ENCODE results near the gene ASTN2. TPM values are rescaled to one million over a fixed set of nuclear protein-coding genes. Genes with fewer than 3 reads are reported as not detected.

ASTN2 gene
- total RNA-seq, 1 experiment from 2014 or later = 4.8 TPM

DNA sequence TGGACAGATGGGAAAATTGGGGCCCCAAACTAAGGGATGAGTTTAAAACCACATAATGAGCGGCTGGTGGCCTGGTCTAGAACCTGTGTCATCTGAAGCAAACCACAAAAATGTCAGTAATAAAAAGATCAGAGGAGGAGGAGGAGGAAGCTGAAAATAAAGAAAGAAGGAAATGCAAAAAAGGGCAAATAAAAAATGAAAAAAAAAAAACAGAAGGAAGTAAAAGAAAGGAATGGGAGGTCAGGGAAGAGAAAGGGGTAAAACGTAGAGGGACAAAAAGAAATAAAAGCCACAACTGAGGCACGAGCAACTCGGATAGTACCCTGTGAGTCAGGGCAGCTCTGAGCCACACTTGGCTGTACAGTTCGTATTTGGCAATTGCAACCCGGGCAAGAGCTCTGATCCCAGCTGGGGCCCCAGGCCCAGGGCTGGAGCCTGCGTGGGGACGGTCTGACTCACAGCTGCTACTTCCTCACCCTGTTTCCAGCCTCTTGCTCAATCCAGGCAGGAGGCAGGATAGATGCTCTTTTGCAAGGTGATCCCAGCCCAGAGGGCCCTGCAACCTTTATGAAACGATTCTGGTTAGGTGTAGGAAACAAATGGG is 865.7 kb downstream of the ASTN2 start:
- H2AFZ ChIP-seq (ENCODE audit: low read depth, low read length, poor library complexity, severe bottlenecking) = no peak overlapping the region
- BruUV-seq (replicated peaks) = no TSS peak
- CTCF ChIA-PET = interaction anchor here (0.6 to 0.9 kb wide), 2 partner anchors 23 to 138 kb away, joined by 3 read pairs; partner anchors contain the start of gene TRIM32
- no peak overlapping the region for H3K9ac ChIP-seq (ENCODE audit: low read length)
- H4K20me1 ChIP-seq (ENCODE audit: insufficient read depth) = no peaks in the 10 kb centered on the region
- H3K9me2 ChIP-seq (ENCODE audit: insufficient read depth) = no peaks in the 10 kb centered on the region
- no peaks in the 10 kb centered on the region for H3K9me3 ChIP-seq (ENCODE audit: control insufficient read depth in 1 of 2, insufficient read depth in 1 of 2, low read depth in 1 of 2, low read length in 2 of 2)
- peak overlapping the region; percentile 66 for H3K4me2 ChIP-seq (ENCODE audit: low read length)
- H3K4me3 ChIP-seq (replicated peaks in 1 of 2; ENCODE audit: low read depth in 1 of 2, low read length in 2 of 2) = peak overlapping the region in 1 of 2 experiments; percentile 18; a peak in 2 of 4 replicates
- RAD21 ChIA-PET (ENCODE audit: low non-redundant PET in 1 of 2, low total read pairs in 2 of 2, uncharacterized antibody in 2 of 2, unreplicated experiment in 2 of 2) = interaction anchor here in 1 of 2 experiments (0.5 to 0.7 kb wide), 3 partner anchors 16 to 147 kb away, joined by 3 read pairs; no protein-coding TSS in a partner anchor
- H3K4me1 ChIP-seq (ENCODE audit: control insufficient read depth in 1 of 2, insufficient read depth in 2 of 2, low read length in 2 of 2) = peaks cover 20 to 37% of the 10 kb centered on the region in 2 experiments
- H3K27ac ChIP-seq (ENCODE audit: low read depth, low read length) = peak overlapping the region; percentile 17; the same call in 1 of the 2 replicates
- no peaks in the 10 kb centered on the region for H3K79me2 ChIP-seq (ENCODE audit: insufficient read depth, low read length)
- H3K36me3 ChIP-seq (ENCODE audit: control insufficient read depth in 1 of 2, insufficient read depth in 2 of 2, low read length in 2 of 2) = no peaks in the 10 kb centered on the region
- intact Hi-C loops (cut with micrococcal nuclease) = loop anchor here (5.0 kb wide), 1 partner anchor 47 kb away; no protein-coding TSS in a partner anchor
- TF ChIP-seq EZH2phosphoT487 (IDR thresholded peaks at IDR 0.05; ENCODE audit: borderline replicate concordance) (no peak), SIN3A (IDR thresholded peaks at IDR 0.05; ENCODE audit: low read depth) (0 out of 2 replicates have a peak, but pooled peaks have one; percentile 51), RAD21 (IDR thresholded peaks at IDR 0.05; ENCODE audit: low read depth) (no peak; the same call in 1 of the 2 replicates), CBX3 (IDR thresholded peaks at IDR 0.05; ENCODE audit: low read depth) (peak; percentile 43; the same call in 1 of the 2 replicates), TCF7L2 (IDR thresholded peaks at IDR 0.05; ENCODE audit: borderline replicate concordance, extremely low read depth, insufficient read depth, insufficient read length) (peak; percentile 45), JUND (IDR thresholded peaks at IDR 0.05) (peak; percentile 83), POLR2AphosphoS5 (IDR thresholded peaks at IDR 0.05; ENCODE audit: low read depth, low read length) (0 out of 2 replicates have a peak, but pooled peaks have one; percentile 37), FOSL1 (IDR thresholded peaks at IDR 0.05; ENCODE audit: low read depth) (peak; percentile 79), SRF (IDR thresholded peaks at IDR 0.05; ENCODE audit: low read depth) (peak; percentile 78), ELF1 (IDR thresholded peaks at IDR 0.05; ENCODE audit: borderline replicate concordance, low read depth) (no peak), SP1 (IDR thresholded peaks at IDR 0.05; ENCODE audit: low read depth) (peak; percentile 81), EZH2 (IDR thresholded peaks at IDR 0.05) (no peak), EGR1 (IDR thresholded peaks at IDR 0.05; ENCODE audit: low read depth) (peak; percentile 64; the same call in 1 of the 2 replicates), CEBPB (IDR thresholded peaks at IDR 0.05; ENCODE audit: low read depth) (peak; percentile 99)
- TF ChIP-seq, protein P1, sequence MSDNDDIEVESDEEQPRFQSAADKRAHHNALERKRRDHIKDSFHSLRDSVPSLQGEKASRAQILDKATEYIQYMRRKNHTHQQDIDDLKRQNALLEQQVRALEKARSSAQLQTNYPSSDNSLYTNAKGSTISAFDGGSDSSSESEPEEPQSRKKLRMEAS (IDR thresholded peaks at IDR 0.05) = peak; percentile 49
- TF ChIP-seq, protein P2, sequence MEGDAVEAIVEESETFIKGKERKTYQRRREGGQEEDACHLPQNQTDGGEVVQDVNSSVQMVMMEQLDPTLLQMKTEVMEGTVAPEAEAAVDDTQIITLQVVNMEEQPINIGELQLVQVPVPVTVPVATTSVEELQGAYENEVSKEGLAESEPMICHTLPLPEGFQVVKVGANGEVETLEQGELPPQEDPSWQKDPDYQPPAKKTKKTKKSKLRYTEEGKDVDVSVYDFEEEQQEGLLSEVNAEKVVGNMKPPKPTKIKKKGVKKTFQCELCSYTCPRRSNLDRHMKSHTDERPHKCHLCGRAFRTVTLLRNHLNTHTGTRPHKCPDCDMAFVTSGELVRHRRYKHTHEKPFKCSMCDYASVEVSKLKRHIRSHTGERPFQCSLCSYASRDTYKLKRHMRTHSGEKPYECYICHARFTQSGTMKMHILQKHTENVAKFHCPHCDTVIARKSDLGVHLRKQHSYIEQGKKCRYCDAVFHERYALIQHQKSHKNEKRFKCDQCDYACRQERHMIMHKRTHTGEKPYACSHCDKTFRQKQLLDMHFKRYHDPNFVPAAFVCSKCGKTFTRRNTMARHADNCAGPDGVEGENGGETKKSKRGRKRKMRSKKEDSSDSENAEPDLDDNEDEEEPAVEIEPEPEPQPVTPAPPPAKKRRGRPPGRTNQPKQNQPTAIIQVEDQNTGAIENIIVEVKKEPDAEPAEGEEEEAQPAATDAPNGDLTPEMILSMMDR (IDR thresholded peaks at IDR 0.05 in 2 of 3, conservative IDR thresholded peaks at IDR 0.05 in 1 of 3; ENCODE audit: borderline replicate concordance in 1 of 3, insufficient read depth in 1 of 3, low read depth in 2 of 3, low read length in 2 of 3) = no peak
- POLR2A ChIA-PET = no interaction called here
- ATAC-seq (peak; percentile 95), DNase-seq (ENCODE audit: low read depth, low spot score) (peak; percentile 83)
- H3K27me3 ChIP-seq (ENCODE audit: insufficient read depth, low read length) = peaks cover 3% of the 10 kb centered on the region; the same call in 1 of the 2 replicates
